K562 (cell line): ENCODE measurements around the gene NKG7. TPM values are rescaled to one million over a fixed set of nuclear protein-coding genes. Genes with fewer than 3 reads are reported as not detected.
A peak's percentile ranks its signal among the peaks of the same experiment; 100 is the strongest.

Experiments
- ASH1L ChIP-seq: fragments of 450-650 bp; IDR thresholded peaks from 2 replicates; pipeline ENCODE4 v1.6.1; 2018; ENCODE audit warnings: borderline replicate concordance, mild to moderate bottlenecking, low read depth; ENCODE audit not compliant: partially characterized antibody
- BCL6 ChIP-seq: fragments of 250-450 bp; sonication (Bioruptor Pico); IDR thresholded peaks from 2 replicates; pipeline ENCODE4 v1.4.0; 2020
- BRD9 ChIP-seq: fragments of 450-650 bp; IDR thresholded peaks from 2 replicates; pipeline ENCODE4 v1.6.1; 2018; ENCODE audit warnings: low read depth; ENCODE audit not compliant: partially characterized antibody
- ETV1 ChIP-seq: fragments of 450-650 bp; conservative IDR thresholded peaks from 2 replicates; pipeline ENCODE4 v1.6.1; 2016; ENCODE audit warnings: missing genetic modification characterization, control low read depth, low read depth, missing compliant biosample characterization
- LARP7 ChIP-seq: fragments of 450-650 bp; IDR thresholded peaks from 2 replicates; pipeline ENCODE4 v1.6.1; 2016
- NR2C1 ChIP-seq, 2 experiments: fragments of 450-650 bp; IDR thresholded peaks; 2 replicates each; pipeline ENCODE4 v1.6.1; 2017; ENCODE audit warnings: mild to moderate bottlenecking in 2 of 2, antibody characterized with exemption in 1 of 2, inconsistent platforms in 1 of 2, missing compliant biosample characterization in 1 of 2, missing genetic modification characterization in 1 of 2
- PHTF2 ChIP-seq: fragments of 250-450 bp; sonication (Bioruptor Pico); IDR thresholded peaks from 2 replicates; pipeline ENCODE4 v1.5.0; 2021; ENCODE audit warnings: mild to moderate bottlenecking
- RBM25 ChIP-seq: fragments of 200-400 bp; formaldehyde crosslinking; IDR thresholded peaks from 2 replicates; pipeline ENCODE4 v1.6.1; 2018; ENCODE audit warnings: low read length, low read depth, moderate library complexity; ENCODE audit not compliant: severe bottlenecking
- SAFB2 ChIP-seq: fragments of 200-400 bp; formaldehyde crosslinking; IDR thresholded peaks from 2 replicates; pipeline ENCODE4 v1.6.1; 2018; ENCODE audit warnings: borderline replicate concordance, low read length, low read depth, moderate library complexity; ENCODE audit not compliant: severe bottlenecking
- SIN3A ChIP-seq, 2 experiments: fragments of 150-350 bp in 1 of 2; IDR thresholded peaks; 2 replicates each; pipeline ENCODE4 v1.6.1; 2011 to 2016; ENCODE audit warnings: borderline replicate concordance in 2 of 2, low read depth in 2 of 2, low read length in 2 of 2, mild to moderate bottlenecking in 2 of 2, moderate library complexity in 2 of 2; ENCODE audit not compliant: control insufficient read depth in 1 of 2
- SMAD2 ChIP-seq: fragments of 150-350 bp; IDR thresholded peaks from 2 replicates; pipeline ENCODE4 v1.6.1; 2014; ENCODE audit warnings: low read depth, mild to moderate bottlenecking, low read length
- ZNF707 ChIP-seq: fragments of 250-450 bp; sonication (Bioruptor Pico); conservative IDR thresholded peaks from 2 replicates; pipeline ENCODE4 v1.8.0; 2022; ENCODE audit warnings: inconsistent platforms, mild to moderate bottlenecking, moderate library complexity
- ZNF780A ChIP-seq: fragments of 250-450 bp; sonication (Bioruptor Pico); IDR thresholded peaks from 2 replicates; pipeline ENCODE4 v1.5.0; 2021; ENCODE audit warnings: mild to moderate bottlenecking
- polyA plus RNA-seq, 8 experiments: library from polyadenylated mRNA; depleted of rRNA in 4 of 8; stranded (reverse) in 5 of 8; unstranded in 3 of 8; fragments of >200 nt; fragmentation: Nextera tagmentation in 2 of 8; fragmentation: Illumina TruSeq in 1 of 8; extraction: Ambion mirVana in 2 of 8; extraction: Trizol in 1 of 8; gene quantifications; 2 replicates each; pipeline versions ENCODE4 v1.2.1 to v1.2.3, GENCODE V29; 2011 to 2014; ENCODE audit warnings: inconsistent platforms in 1 of 8, missing spikeins in 1 of 8
- total RNA-seq, 7 experiments: library from RNA; depleted of rRNA in 6 of 7; stranded (reverse); fragments of >200 nt in 6 of 7; fragmentation: Illumina TruSeq in 2 of 7; extraction: Trizol in 2 of 7; gene quantifications; 2 replicates each; pipeline versions ENCODE4 v1.2.1 to v1.2.3, GENCODE V29; 2011 to 2021; ENCODE audit warnings: low replicate concordance in 1 of 7
- TF ChIP-seq, protein P1 (sequence below): fragments of 250-450 bp; sonication (Bioruptor Pico); IDR thresholded peaks from 2 replicates; pipeline ENCODE4 v1.8.0; 2021; ENCODE audit warnings: mild to moderate bottlenecking, moderate library complexity
- TF ChIP-seq, protein P2 (sequence below): sonication (generic); formaldehyde crosslinking; IDR thresholded peaks from 2 replicates; pipeline ENCODE4 v1.9.0; 2022; ENCODE audit warnings: mild to moderate bottlenecking, missing genetic modification reagents

NKG7 gene
- total and polyA plus RNA-seq, 9 of the 15 experiments (the other 6 are each of a cell fraction or from before 2014, with no cell fraction given): 0.30 to 0.70 (median 0.51) TPM; not detected in 2

GRCh38 chr19:51366389-51367254 is 5.8 kb downstream of the NKG7 start (continued):
- TF ChIP-seq ETV1 (tag): 0 out of 2 replicates have a peak, but pooled peaks have one; percentile 8
- TF ChIP-seq PHTF2 (CRISPR knock-in tag): no peak
- no peak for TF ChIP-seq ZNF707
- TF ChIP-seq LARP7: peak; percentile 96
- TF ChIP-seq BRD9: peak; percentile 82
- no peak for TF ChIP-seq SMAD2
- TF ChIP-seq BCL6: no peak
- TF ChIP-seq ASH1L: no peak
- TF ChIP-seq, protein P1, sequence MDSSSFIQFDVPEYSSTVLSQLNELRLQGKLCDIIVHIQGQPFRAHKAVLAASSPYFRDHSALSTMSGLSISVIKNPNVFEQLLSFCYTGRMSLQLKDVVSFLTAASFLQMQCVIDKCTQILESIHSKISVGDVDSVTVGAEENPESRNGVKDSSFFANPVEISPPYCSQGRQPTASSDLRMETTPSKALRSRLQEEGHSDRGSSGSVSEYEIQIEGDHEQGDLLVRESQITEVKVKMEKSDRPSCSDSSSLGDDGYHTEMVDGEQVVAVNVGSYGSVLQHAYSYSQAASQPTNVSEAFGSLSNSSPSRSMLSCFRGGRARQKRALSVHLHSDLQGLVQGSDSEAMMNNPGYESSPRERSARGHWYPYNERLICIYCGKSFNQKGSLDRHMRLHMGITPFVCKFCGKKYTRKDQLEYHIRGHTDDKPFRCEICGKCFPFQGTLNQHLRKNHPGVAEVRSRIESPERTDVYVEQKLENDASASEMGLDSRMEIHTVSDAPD (CRISPR knock-in tag): no peak
- no peak for TF ChIP-seq ZNF780A (CRISPR knock-in tag)
- TF ChIP-seq, protein P2, sequence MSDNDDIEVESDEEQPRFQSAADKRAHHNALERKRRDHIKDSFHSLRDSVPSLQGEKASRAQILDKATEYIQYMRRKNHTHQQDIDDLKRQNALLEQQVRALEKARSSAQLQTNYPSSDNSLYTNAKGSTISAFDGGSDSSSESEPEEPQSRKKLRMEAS (CRISPR knock-in tag): peak; percentile 12; the same call in 1 of the 2 replicates
- TF ChIP-seq RBM25: no peak
- no peak for TF ChIP-seq SAFB2
- no peak for TF ChIP-seq NR2C1 (IDR thresholded peaks at IDR 0.05)
- 0 out of 2 replicates have a peak, but pooled peaks have one; percentile 24 for TF ChIP-seq NR2C1 (tag; IDR thresholded peaks at IDR 0.05)
- peak in 1 of 2 experiments; percentile 65; a peak in 1 of 4 replicates for TF ChIP-seq SIN3A (IDR thresholded peaks at IDR 0.05; ENCODE audit: borderline replicate concordance in 2 of 2, control insufficient read depth in 1 of 2, low read depth in 2 of 2, low read length in 2 of 2)
